T-helper 1 cell (primary cell): ENCODE results near the gene MGMT.

Experiments
- DNase-seq, 5 donors: peaks; one replicate each; pipeline ENCODE4 v3.0.0-alpha.2; 2012 to 2020

The MGMT gene

GRCh38 chr10:129522041-129522585, 55.1 kb downstream of the MGMT start:
- DNase-seq, result no peak

- no peak for DNase-seq
Measured at GRCh38 chr10:129523031-129523722, 56.1 kb downstream of the MGMT start.

- no peak for DNase-seq
Measured at GRCh38 chr10:129523723-129524316, 56.8 kb downstream of the MGMT start.

- DNase-seq, result no peak
Measured at GRCh38 chr10:129524936-129525335, 57.9 kb downstream of the MGMT start.

GRCh38 chr10:129525401-129525801, 58.4 kb downstream of the MGMT start:
- DNase-seq, result no peak

DNA sequence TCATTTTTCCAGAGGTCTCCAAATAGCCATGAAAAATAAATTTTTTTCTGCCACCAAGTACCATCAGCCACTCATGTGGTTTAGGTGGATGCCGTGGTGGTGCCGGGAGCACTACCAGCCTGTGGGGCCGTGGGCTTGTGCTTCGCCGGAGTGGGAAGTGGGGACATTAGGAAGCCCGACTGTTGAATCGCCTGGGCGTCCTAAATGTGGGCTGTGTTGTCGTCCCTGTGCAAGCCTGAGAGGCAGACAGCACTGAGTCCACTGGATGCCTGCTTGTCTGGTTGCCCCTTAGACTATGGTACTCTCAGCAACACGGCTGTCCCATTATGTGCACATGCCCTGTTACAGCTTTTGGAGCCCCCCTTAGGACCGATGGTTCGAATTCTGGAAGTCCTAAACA, 59.9 kb downstream of the MGMT start:
- DNase-seq, result no peak

GRCh38 chr10:129528376-129528978, 61.4 kb downstream of the MGMT start:
- DNase-seq, result no peak

GRCh38 chr10:129530581-129530980, 63.5 kb downstream of the MGMT start:
- DNase-seq, result no peak

DNA sequence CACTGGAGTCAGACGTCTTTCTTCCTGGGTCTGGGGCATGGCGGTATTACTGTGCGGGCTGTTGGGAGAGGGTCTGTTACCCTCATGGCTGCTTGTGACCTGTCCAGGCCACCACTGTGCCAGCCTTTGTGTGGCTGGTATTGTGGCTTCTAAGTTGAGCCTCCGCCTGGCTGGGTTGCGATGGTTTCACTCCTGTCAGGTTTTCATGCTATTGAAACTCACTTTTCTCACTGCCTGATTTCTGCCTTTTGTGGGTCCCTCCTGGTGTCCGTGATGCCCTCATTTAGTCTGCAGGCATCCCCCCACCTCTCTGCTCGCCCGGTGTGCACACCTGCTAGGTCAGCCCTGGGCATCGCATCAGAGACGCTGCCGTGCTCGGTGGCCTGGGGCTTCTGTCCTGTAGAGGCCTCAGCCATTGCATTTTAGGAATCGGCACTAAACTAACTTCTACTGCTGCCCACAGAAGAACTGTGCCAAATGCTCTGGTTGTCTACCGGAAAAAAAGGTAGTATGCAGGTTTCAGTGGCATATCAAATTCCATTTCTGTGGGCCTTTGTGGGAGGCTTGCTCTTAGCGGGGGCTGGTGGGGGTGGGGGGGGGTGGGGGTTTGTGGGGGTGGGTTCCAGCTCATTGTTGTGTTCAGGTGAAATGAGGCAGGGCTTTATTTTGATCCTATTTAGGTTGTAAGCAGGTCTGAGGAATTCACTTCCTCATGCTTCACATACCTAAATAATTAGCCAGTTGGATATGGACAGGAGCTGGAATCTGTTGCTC, 64.3 kb downstream of the MGMT start:
- DNase-seq, result no peak

DNA sequence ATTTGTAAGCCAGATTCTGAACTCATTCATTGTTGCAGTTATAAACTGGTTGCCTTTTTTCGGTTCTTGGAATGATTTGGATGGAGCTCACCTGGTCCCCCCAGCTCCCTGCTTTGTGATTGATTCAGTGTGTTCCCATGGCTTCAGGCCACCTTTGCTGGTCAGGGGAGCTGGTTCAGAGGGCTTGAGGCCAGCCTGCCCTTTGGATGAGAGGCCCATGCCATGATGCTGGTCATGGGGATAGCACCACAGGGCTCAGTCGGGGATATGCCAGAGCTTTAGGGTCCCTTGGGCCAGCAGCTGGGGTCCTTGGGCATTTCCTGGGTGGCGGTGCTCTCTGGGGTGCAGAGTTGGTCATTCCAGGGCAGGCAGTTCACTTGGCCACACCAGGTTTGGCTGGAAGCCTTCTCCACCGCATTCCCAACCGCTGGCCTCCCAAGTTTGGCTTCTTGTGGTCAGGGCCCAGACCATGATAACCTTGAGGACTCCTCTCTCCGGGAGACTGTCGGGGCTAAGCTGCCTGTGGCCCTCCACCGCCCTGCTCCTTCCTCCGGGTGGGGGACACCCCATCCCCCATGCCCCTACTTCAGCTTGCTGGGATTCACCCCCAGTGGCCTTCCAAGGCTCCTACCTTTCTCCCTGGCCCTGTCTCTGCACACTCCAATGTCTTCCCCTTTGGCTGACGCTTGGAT, 65.1 kb downstream of the MGMT start:
- no peak for DNase-seq

- DNase-seq, result no peak
Measured at GRCh38 chr10:129532838-129533237, 65.8 kb downstream of the MGMT start.

- DNase-seq, result no peak
Measured at GRCh38 chr10:129533281-129533680, 66.2 kb downstream of the MGMT start.

DNA sequence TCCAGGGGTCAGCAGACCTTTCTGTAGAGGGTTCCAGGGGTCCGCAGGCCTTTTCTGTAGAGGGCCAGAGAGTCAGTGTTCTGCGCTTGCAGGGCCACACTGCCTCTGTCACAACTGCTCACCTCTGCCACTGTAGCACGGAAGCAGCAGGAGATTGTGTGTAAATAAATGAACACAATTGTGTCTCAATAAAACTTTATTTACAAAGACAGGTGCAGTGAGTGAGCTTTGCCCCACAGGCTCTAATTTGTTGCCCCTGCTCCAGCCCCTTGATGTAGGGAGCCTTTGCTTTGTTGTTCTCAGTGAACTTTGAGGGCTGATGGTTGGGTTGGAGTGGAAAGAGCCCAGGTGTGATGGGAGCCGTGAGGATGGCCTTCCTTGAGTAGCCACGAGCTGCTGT, 67.8 kb downstream of the MGMT start:
- no peak for DNase-seq

DNA sequence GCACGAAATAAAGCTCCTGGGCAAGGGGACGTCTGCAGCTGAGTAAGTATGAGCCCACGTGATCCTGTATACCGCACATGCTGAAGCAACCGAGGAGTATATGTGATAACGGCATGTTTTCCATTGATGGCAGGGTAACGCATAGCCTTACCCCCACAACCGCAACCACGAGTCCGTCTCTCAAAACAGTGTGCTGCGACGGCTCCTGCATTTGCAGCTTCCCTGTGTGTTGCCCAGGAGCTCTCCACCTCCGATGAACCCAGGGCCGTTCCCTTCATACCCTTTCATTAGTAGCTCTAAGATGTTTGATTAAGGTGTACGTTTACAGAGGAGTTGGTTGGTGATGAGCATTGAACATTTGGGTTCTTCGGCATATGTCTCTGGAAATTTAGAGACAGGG, 69.3 kb downstream of the MGMT start:
- DNase-seq, result no peak

DNA sequence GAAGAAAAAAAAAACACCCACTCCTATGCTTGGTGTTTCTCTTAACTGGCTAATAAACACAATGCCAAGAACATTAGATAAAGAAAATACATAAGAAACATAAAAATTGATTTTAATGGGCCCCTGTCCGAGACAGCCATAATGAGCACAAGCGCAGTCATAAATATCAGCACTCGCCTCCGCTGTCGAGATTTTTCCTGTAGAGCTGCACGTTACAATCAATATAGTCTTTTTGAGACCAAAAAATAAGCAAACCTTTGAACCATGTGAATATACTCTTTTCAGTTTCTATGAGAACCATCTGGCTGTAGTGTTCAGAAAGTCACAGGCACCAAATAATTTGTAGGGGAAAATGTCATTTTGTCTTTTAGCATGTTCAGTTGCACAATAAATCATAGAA, 70.1 kb downstream of the MGMT start:
- no peak for DNase-seq

GRCh38 chr10:129538236-129538635, 71.2 kb downstream of the MGMT start:
- DNase-seq, result no peak

GRCh38 chr10:129541200-129541599, 74.2 kb downstream of the MGMT start:
- DNase-seq, result no peak

- DNase-seq, result no peak
Measured at GRCh38 chr10:129541748-129542487, 74.9 kb downstream of the MGMT start.

- DNase-seq, result no peak
Measured at GRCh38 chr10:129542589-129542988, 75.5 kb downstream of the MGMT start.

- DNase-seq, result no peak
Measured at GRCh38 chr10:129544205-129545202, 77.5 kb downstream of the MGMT start.

GRCh38 chr10:129545261-129545660, 78.2 kb downstream of the MGMT start:
- DNase-seq, result no peak
